ENCODE results near the gene ZNF626. TPM values are rescaled to one million over a fixed set of nuclear protein-coding genes. Genes with fewer than 3 reads are reported as not detected.
"Not testable (repeated sequence)": the region's sequence is repeated elsewhere in the genome, so short reads cannot be mapped to it uniquely, and the experiment has no call there.

ZNF626 gene
- polyA plus RNA-seq, 1 donor (not counting 4 experiments of a cell fraction or from before 2014, with no cell fraction given) = 7.8 TPM

GRCh38 chr19:20640545-20640944 lies 20.8 kb downstream of the ZNF626 start:
- no peak overlapping the region for H3K4me3 ChIP-seq (ENCODE audit: control insufficient read depth in 2 of 3, extremely low read depth in 1 of 3, insufficient read depth in 2 of 3, low read depth in 1 of 3, low read length in 3 of 3)
- peaks cover 5% of the 10 kb centered on the region for H3K9me3 ChIP-seq (ENCODE audit: control insufficient read depth, low read depth, low read length)
- H4K20me1 ChIP-seq (ENCODE audit: control insufficient read depth, extremely low read depth, insufficient read depth, low read length) = no peaks in the 10 kb centered on the region
- no peak for FAIRE-seq
- DNase-seq (ENCODE audit: low read depth, low spot score) = no peak
- H3K4me1 ChIP-seq (ENCODE audit: control insufficient read depth, extremely low read depth, insufficient read depth, low read length) = no peaks in the 10 kb centered on the region
- H3K36me3 ChIP-seq (ENCODE audit: control insufficient read depth in 2 of 2, extremely low read depth in 1 of 2, insufficient read depth in 2 of 2, low read length in 2 of 2) = peaks cover 0 to 6% of the 10 kb centered on the region in 2 experiments
- no peak overlapping the region for H3K9ac ChIP-seq (ENCODE audit: control insufficient read depth, extremely low read depth, insufficient read depth, low read length)
- dilution Hi-C loops (cut with MboI; ENCODE audit: extremely low pct_ligation_motif_present, low sequenced_read_pairs) = no loop called here
- H3K4me2 ChIP-seq (ENCODE audit: control insufficient read depth, extremely low read depth, insufficient read depth, low read depth, low read length) = no peak overlapping the region
- no peaks in the 10 kb centered on the region for H3K27me3 ChIP-seq (ENCODE audit: control insufficient read depth, extremely low read depth, insufficient read depth, low read length)
- H2AFZ ChIP-seq (ENCODE audit: control insufficient read depth, low read length) = no peak overlapping the region
- no peaks in the 10 kb centered on the region for H3K9me1 ChIP-seq (ENCODE audit: control insufficient read depth, extremely low read depth, insufficient read depth, low read length)
- TF ChIP-seq CTCF (optimal IDR thresholded peaks at IDR 0.05 in 1 of 3, IDR thresholded peaks at IDR 0.05 in 1 of 3, conservative IDR thresholded peaks at IDR 0.05 in 1 of 3; ENCODE audit: extremely low read depth in 1 of 3, insufficient read depth in 2 of 3, low read length in 3 of 3) (no peak), EZH2 (IDR thresholded peaks at IDR 0.05; ENCODE audit: low read length) (no peak)
- no peak overlapping the region for H3K27ac ChIP-seq (ENCODE audit: control insufficient read depth, insufficient read depth, low read length)
- peaks cover 1% of the 10 kb centered on the region for H3K79me2 ChIP-seq (ENCODE audit: control insufficient read depth, insufficient read depth, low read length)

GRCh38 chr19:20640023-20640422 lies 21.3 kb downstream of the ZNF626 start:
- Histone ChIP-seq H3K4me1 (ENCODE audit: control insufficient read depth, extremely low read depth, insufficient read depth, low read length) (no peaks in the 10 kb centered on the region), H3K4me3 (ENCODE audit: control insufficient read depth in 2 of 3, extremely low read depth in 1 of 3, insufficient read depth in 2 of 3, low read depth in 1 of 3, low read length in 3 of 3) (no peak overlapping the region), H2AFZ (ENCODE audit: control insufficient read depth, low read length) (no peak overlapping the region), H3K27ac (ENCODE audit: control insufficient read depth, insufficient read depth, low read length) (no peak overlapping the region), H3K79me2 (ENCODE audit: control insufficient read depth, insufficient read depth, low read length) (peaks cover 1% of the 10 kb centered on the region), H3K9me3 (ENCODE audit: control insufficient read depth, low read depth, low read length) (peaks cover 5% of the 10 kb centered on the region), H3K9ac (ENCODE audit: control insufficient read depth, extremely low read depth, insufficient read depth, low read length) (no peak overlapping the region), H4K20me1 (ENCODE audit: control insufficient read depth, extremely low read depth, insufficient read depth, low read length) (no peaks in the 10 kb centered on the region), H3K27me3 (ENCODE audit: control insufficient read depth, extremely low read depth, insufficient read depth, low read length) (no peaks in the 10 kb centered on the region), H3K4me2 (ENCODE audit: control insufficient read depth, extremely low read depth, insufficient read depth, low read depth, low read length) (no peak overlapping the region), H3K36me3 (ENCODE audit: control insufficient read depth in 2 of 2, extremely low read depth in 1 of 2, insufficient read depth in 2 of 2, low read length in 2 of 2) (peaks cover 0 to 4% of the 10 kb centered on the region in 2 experiments), H3K9me1 (ENCODE audit: control insufficient read depth, extremely low read depth, insufficient read depth, low read length) (no peaks in the 10 kb centered on the region)
- no peak for FAIRE-seq
- no peak for DNase-seq (ENCODE audit: low read depth, low spot score)
- TF ChIP-seq CTCF (optimal IDR thresholded peaks at IDR 0.05 in 1 of 3, IDR thresholded peaks at IDR 0.05 in 1 of 3, conservative IDR thresholded peaks at IDR 0.05 in 1 of 3; ENCODE audit: extremely low read depth in 1 of 3, insufficient read depth in 2 of 3, low read length in 3 of 3) = no peak
- TF ChIP-seq EZH2 (IDR thresholded peaks at IDR 0.05; ENCODE audit: low read length) = no peak
- dilution Hi-C loops (cut with MboI; ENCODE audit: extremely low pct_ligation_motif_present, low sequenced_read_pairs) = no loop called here

GRCh38 chr19:20624560-20624959 lies 36.8 kb downstream of the ZNF626 start:
- H3K9me1 ChIP-seq (ENCODE audit: control insufficient read depth, extremely low read depth, insufficient read depth, low read length); H3K4me1 ChIP-seq (ENCODE audit: control insufficient read depth, extremely low read depth, insufficient read depth, low read length); H3K79me2 ChIP-seq (ENCODE audit: control insufficient read depth, insufficient read depth, low read length); H3K4me3 ChIP-seq (ENCODE audit: control insufficient read depth in 2 of 3, extremely low read depth in 1 of 3, insufficient read depth in 2 of 3, low read depth in 1 of 3, low read length in 3 of 3); DNase-seq (ENCODE audit: low read depth, low spot score); H3K4me2 ChIP-seq (ENCODE audit: control insufficient read depth, extremely low read depth, insufficient read depth, low read depth, low read length); H2AFZ ChIP-seq (ENCODE audit: control insufficient read depth, low read length); H3K27ac ChIP-seq (ENCODE audit: control insufficient read depth, insufficient read depth, low read length); H3K36me3 ChIP-seq (ENCODE audit: control insufficient read depth in 2 of 2, extremely low read depth in 1 of 2, insufficient read depth in 2 of 2, low read length in 2 of 2); H3K9ac ChIP-seq (ENCODE audit: control insufficient read depth, extremely low read depth, insufficient read depth, low read length); H4K20me1 ChIP-seq (ENCODE audit: control insufficient read depth, extremely low read depth, insufficient read depth, low read length); FAIRE-seq; H3K27me3 ChIP-seq (ENCODE audit: control insufficient read depth, extremely low read depth, insufficient read depth, low read length); dilution Hi-C loops (cut with MboI; ENCODE audit: extremely low pct_ligation_motif_present, low sequenced_read_pairs): not testable (repeated sequence)
- peaks cover 20% of the 10 kb centered on the region for H3K9me3 ChIP-seq (ENCODE audit: control insufficient read depth, low read depth, low read length)

Measured in keratinocyte (primary cell).